ENCODE data around the gene PTPRN.

- TF ChIP-seq CTCF (conservative IDR thresholded peaks at IDR 0.05; ENCODE audit: low read depth, low read length) (no peak), POLR2A (IDR thresholded peaks at IDR 0.05; ENCODE audit: low read depth, low read length) (no peak), RAD21 (IDR thresholded peaks at IDR 0.05; ENCODE audit: low read length) (no peak), SMC3 (IDR thresholded peaks at IDR 0.05; ENCODE audit: low read depth, low read length) (no peak), RFX5 (IDR thresholded peaks at IDR 0.05; ENCODE audit: low read depth, low read length) (no peak), CEBPB (IDR thresholded peaks at IDR 0.05; ENCODE audit: low read depth, low read length) (no peak), ELK1 (IDR thresholded peaks at IDR 0.05; ENCODE audit: borderline replicate concordance, low read depth, low read length) (no peak), MAZ (IDR thresholded peaks at IDR 0.05; ENCODE audit: borderline replicate concordance, low read depth, low read length) (no peak), USF2 (IDR thresholded peaks at IDR 0.05; ENCODE audit: low read depth, low read length) (no peak), FOS (IDR thresholded peaks at IDR 0.05; ENCODE audit: low read depth, low read length) (no peak), BHLHE40 (IDR thresholded peaks at IDR 0.05; ENCODE audit: low read depth, low read length) (no peak), RCOR1 (IDR thresholded peaks at IDR 0.05; ENCODE audit: insufficient replicate concordance, low read length) (no peak), MAFK (IDR thresholded peaks at IDR 0.05; ENCODE audit: low read depth, low read length) (no peak), CHD1 (IDR thresholded peaks at IDR 0.05; ENCODE audit: low read depth, low read length) (no peak)
Observed at GRCh38 chr2:219287580-219288265, 21.5 kb downstream of the PTPRN start.
